NCI-H187 (cell line): ENCODE data around the gene HS6ST1.

Experiments used
- DNase-seq, 2 experiments: peaks; one replicate each; lab custom pipeline; 2025; lab: John Stamatoyannopoulos, UW

Gene HS6ST1

DNA sequence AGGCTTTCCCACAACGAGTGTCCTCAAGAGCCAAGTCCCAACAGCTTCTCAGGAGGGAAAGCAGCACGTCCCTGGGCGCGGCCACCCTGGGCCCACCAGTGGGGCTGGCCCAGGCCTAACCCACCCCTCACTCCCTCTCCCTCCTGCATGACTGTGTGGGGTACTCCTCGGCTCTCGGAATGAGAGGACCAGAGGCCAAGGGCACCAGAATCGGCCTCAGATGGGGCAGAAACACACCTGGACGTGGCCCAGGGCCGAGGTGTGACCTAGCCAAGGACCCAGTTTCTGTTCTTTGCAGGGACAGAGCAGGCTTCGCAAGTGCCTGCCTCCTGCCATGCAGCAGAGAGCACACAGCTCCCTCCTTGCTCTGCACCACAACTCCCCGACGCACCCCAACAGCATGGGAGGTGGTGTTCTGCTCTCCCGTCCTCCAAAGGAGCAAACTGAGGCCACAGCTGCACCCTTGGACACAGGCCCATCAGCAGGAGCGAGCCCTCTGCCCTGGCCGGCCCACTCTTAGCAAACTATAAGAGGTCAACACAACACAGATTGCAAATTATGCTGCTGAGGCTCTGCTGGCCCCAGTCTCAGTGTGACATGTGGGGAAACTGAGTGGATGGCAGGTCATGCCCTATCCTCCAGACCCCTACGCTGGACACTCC, 19.7 kb downstream of the HS6ST1 start:
- DNase-seq, result no peak

DNA sequence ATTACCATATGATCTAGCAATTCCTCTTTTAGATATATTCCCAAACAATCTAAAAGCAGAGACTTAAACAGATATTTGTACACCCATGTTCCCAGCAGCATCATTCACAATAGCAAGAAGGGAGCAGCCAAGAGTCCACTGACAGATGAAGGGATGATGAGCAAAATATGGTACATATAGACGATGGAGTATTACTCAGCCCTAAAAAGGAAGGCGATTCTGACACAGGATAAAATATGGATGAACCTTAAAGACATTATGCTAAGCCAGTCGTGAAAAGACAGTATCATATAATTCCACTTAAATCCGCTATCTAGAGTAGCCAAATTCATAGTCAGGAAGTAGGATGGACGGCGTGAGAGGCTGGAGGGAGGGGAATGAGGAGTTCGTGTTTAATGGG, 20.4 kb downstream of the HS6ST1 start:
- no peak for DNase-seq

DNA sequence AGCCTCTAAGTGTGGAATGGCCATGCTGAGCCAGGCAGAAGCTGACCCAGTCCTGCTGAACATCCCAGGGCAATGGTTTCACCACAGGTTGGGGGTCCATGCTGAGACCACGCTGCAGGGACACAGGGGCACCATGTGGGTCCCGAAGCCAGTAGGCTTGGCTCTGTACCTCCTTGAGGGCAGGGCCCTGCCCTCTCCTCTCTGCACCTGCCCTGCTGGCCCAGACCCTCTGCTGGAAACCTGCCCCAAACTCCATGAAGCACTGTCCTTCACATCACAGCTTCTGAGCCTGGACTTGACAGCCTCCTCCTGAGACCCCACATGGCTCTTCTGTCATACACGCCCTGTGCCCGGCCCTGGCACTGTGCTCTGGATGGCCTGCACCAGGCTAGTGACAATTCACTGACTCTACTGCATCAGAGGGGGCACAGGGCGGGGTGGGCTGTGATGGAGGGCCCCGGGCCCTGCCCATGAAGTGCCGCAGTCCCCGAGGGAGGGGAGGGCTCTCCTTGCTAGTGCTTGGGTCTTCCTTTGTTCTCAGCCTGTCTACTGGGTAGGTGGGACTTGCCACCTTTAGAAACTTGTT, 24.7 kb downstream of the HS6ST1 start:
- no peak for DNase-seq

DNA sequence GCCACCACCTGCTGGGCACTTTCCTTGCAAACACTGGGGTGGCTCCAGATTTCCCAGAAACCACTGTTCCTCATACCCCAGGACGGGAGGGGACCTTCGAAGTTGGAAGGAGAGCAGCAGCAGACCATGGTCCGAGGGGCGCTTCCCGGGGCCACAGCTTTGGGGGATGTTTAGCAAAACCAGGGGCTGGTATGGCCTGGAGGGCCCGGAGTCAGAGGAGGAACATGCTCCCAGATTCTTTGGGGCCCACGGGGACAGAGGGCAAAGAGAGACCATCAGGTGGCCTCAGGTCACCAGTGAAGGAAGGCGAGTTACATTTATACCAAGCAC, 25.3 kb downstream of the HS6ST1 start:
- no peak for DNase-seq

DNA sequence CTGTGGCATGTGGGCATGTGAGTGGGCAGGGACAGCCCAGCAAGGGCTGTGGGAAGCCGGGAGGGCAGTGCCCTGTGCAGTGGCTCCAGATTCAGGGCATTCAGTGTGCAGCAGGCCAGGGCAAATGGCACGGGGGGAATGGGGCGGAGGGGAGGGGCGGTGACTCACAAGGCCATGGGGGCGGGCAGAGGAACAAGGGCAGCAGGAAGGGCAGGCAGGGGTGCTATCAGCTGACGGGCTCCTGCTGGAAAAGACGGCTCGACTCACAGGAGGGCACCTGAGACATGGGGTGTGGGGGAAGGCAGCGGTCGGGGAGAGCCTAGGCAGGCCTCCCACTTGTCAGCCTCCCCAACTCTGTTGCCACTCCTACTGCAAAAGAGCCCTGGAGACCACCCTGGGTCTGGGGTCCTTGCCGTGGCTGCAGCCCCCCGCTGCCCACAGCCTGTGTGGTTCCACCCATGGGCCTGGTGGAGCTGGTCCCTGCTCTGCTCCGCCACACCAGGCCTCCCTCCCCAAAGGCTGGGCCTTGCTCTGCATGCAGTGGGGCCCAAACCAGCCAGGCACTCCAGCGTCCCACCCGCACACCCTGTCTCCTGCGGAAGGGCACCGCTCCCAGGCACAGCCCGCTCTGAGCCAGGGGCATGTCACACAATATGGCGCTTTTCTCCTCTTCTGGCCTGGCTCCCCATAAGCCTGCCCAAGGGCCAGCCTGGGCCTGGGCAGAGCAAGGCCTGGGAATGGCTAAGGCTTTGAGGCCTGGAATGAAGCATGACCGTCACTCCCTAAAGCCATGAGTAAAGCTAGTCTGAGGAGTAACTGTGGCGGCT, 25.9 kb downstream of the HS6ST1 start:
- no peak for DNase-seq

DNA sequence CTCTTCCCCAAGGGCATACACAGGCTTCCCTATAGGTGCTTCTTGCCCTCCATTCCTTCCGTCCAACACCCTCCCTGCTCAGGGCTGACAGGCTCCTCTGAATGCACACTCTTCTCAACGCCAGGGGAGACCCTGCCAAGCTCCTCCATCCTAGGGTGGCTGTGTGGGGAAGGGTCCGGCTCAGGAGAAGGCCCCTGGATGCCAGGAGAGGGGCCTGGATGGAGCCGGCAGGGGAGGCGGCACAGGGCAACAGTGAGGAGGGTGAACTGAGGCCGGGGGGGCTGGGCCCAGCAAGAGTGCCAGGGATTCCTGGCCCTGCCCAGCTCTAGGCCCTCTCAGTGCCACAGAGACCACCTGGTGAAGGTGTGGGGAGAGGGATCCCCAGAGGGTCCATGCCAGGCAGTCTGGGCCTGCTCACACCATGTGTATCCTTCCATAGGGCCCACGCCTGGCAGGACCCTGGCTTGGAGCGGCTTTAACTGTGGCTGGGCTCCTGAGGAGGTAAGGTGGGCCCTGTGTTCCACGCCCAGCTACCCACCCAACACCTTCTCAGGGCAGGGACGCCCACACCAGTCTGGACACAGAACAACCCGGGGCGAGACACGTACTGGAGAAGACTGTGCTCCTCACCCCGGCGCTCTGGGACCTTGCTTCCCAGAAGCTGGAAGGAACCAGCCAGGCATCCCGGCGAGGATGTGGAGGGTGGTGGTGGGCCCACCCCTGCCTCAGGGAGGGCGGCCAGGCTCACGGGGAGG, 26.6 kb downstream of the HS6ST1 start:
- no peak for DNase-seq

DNA sequence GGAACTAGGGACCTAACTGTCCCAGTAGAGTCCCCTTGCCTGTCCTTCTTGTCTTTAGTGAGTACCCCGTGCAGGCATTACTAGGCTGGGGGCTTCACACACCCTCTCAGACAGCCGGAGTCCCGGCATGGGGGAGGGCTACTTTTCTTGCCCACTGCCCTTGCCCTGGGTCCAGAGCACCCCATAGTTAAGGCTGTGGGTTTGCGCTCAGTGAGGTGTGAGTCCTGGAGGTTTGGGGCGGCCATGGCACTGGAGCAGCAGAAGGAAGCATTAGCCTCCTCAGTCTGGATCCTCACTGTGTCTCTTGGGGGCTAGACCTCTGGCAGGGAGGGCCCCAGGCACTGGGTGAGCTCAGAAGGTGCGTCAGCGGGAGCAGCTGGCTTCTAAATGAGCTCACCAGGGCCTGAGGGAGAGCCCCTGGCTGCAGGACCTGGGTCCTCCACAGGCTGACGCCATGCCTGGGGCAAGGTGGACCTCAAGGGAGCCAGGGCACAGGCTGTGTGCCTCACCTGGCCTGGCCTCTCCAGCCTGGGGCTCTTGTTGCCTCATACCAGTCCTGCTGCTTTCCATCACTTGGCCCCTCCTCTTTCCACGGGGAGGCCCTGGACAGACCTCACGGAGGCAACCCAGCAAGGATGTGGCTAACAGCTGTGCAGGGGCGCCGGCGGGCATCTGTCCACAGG, 27.4 kb downstream of the HS6ST1 start:
- DNase-seq, result no peak

DNA sequence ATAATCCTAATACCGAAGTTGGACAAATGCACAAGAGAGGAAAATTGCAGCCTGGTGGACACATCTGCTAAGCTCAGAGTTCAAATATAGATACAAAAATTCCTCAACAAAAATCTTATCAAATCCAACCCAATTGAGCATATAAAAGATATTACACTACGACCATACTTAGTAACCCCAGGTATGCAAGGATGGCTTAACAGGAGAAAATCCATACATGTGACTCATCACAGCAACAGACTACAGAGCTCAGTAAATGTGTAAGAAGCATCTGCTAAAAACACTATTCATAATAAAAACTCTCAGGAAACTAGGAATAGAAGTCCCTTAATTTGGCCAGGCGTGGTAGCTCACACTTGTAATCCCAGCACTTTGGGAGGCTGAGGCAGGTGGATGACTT, 28.3 kb downstream of the HS6ST1 start:
- DNase-seq, result no peak

DNA sequence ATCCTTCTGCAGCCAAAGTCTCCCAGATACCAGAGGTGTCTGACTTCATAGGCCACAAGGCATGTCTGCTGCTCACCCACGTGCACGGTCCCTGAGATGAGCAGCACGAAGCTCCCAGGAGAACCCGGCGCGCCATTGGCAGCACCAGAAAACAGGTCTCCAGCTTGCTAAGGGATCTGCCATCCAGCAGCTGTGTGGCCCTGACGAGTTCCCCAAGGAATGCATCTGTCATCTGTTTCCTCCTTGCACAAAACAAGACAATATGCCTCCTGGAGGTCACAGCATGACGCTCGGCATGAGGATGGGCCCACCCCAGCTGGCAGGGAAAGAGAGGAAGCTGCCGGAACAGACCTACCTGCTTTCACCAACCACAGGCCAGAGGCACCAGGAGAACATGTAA, 29.2 kb downstream of the HS6ST1 start:
- no peak for DNase-seq

DNA sequence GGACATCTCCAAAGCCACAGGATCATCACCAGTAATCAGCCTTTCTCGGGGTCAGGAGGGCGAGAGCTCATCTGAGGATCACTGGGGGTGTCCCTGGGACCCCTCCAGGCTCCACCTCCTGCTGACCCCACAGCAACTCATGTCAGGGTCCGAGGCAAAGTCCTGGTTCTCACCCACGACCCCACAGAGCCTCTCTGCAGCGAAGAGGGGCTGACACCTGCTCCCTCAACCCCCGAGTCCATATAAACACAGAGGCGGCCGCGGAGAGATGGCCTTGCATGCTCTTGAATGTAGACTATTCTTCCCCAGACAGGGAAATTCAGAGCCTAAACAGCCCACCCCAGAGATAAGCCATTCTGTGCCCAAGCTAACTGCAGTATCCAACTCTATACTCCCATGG, 29.9 kb downstream of the HS6ST1 start:
- no peak for DNase-seq

DNA sequence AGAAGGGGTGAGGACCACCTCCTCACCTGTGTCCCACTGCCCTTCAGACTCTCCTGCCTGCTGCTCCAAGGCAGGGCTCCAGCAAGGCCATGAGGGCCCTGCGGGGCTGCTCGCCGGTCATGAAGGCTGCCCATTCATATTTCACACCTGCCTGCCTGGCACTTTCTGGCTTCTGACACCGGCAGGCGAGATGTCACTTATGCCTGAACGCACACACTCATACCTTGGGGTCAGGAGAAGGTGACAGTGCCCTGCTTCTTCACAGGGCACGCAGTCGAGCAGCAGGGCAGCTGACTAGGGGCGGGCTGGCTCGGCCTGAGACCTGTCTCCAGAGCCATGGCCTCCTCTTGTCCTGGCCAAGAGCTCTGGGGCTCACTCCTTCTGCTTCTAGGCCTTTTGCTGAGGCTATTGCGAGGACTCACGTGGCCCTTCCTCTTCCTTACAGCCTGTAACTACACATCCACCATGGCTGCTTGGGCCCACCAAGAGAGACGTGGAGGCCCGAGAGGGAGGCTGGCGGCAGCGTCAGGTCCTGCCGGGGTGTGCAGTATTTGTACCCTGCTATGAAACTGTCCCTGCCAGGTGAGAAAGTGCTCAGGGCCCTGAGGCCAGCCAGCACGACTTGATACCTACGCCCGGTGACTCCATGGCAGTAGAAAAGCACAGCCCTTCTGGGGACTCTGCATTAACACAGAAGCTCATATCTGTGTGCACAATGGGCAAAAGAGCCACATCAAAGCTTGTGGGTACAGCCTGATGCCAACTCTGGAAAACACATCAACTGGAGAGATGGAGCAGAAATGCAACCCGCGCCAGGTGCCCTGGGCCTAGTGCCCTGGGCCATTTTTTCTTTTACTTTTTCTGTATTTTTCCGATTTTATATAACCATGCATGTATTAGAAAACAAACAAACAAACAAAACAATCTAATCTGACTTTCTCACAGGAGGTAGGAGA, 30.6 kb downstream of the HS6ST1 start:
- no peak for DNase-seq

DNA sequence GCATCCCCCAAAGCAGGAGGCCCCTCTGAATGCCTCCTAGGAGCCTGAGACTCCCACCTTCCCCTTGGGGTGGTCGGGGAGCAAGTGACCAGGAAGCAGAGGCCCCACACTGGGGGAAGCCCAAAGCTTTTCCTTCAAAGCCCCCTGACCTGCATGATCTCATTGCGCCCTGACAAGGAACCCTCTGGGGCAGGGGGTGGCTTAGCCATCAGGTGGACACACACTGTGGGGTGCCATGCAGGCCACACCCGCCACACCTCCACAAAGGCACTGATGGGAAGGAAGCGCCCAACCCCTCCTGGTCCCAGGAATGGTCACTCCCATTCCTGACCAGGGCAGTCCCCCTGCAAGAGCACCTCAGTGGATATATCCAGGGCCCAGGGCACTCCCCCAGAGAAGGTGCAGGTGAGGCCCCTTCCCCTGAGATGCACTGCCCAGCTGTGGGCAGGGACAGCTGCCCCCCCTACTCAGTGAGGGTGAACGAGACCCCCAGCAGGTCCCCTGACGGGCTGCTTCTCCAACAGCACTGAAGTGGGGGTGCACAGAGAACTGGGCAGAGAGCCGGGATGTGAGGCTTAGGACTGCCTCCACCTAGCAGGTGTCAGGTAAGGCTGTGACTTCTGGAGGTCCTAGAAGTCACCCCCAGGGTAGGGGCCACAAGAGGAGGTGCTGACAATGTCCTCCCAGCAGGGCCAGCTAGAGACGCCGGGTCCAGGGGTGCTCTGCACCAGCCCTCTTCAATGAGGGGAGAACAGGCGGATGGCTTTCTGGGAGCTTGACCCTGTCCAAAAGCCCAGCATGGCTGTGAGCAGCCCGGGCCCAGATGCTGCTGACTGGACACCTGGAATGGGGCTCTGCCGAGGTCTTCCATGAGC, 31.5 kb downstream of the HS6ST1 start:
- no peak for DNase-seq

DNA sequence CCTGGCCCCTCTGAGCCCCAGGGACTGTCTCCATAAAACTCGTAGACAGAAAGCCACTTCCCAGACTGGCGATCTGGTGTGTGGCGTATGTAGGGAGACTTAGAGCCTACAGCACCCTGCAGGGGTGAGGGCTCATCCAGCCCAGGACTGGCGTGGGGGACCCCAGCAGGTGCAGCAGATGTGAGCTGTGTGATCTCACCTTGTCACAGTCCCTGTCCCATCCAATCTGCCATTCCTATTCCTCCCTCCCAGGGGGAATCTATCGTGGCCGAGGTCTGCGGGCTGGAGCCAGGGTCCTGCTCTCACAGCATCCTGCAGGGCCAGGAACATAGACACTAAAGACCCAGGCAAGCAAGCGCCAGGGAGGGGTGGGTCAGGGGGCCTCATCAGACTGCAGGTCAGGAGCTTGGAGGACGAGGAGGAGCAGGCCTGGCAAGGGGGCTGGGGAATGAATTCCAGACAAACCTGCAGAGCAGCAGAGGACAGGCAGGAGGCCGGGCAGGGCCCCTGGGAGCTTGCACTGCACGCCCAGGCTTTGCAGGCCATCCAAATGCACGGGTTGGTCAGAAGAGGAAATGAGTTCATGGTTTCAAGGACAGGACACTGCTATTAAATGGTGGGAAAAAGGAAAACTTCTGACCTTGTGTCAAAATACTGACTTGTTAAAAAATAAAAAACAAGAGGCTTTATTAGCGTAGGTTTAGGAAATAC, 32.5 kb downstream of the HS6ST1 start:
- DNase-seq, result no peak

DNA sequence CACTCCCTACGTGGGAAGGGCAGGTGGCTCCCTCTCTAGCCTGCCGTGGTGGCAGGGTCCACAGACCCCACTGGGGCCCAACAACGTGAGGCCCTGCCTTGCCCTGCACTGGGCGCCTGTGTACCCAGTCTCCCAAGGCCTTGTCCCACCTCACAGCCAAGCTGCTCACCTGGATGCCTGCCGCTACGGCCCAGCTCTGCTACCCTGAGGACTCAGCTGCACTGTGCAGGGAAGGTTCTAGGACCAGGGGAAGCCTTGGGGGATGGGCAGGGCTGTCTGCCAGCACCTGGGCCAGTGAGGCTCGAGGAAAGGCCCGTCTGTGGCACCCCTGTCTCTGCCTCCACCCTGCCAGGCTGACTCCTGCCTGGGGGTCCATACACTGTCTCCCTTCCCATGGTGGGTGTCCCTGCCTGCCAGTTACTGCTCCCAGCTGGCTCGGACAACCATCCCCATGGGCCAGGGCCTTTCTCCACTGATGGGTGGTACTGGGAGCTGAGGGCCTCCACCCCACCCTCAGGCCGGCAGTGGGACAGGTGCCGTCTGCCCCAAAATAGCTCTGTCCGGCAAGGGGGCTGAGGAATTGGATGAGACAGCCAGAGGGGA, 33.2 kb downstream of the HS6ST1 start:
- DNase-seq, result no peak

DNA sequence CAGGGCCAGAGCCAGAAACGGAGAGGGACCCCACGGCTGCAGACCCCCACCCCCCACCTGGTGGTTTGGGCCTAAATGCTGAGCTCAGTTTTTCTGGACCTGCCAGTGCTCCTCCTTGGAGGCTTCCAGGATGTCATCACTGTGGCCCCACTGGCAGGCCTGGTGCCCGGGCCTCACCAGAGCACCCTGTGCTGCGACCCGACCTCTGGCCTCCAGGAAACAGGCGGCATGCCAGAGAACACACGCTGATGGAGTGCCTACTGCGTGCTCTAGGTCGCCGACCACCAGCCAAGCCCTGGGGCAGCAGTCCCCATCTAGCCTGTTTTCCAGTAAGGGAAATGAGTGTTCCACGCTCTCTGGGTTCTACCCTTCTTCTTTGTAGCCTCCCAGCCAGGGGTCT, 33.8 kb downstream of the HS6ST1 start:
- DNase-seq, result no peak

DNA sequence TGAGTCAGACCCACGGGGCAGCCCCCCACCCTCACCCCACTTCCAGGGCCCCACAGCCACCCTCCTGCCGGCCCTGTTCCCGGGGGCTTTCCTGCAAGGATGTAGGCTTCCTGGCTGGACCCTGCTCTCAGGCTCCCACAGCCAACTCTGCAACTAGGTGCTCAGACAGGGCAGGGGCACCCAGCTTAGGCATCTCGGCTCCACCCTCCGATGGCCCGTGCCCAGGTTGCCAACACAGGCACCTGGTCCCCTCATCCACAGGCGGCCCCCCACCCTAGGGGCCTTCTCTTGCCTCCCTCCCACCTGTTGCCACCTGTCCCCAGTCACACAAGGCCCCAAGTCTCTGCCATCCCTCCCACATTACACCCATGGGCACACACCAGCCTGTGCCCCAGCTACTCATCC, 34.6 kb downstream of the HS6ST1 start:
- no peak for DNase-seq

DNA sequence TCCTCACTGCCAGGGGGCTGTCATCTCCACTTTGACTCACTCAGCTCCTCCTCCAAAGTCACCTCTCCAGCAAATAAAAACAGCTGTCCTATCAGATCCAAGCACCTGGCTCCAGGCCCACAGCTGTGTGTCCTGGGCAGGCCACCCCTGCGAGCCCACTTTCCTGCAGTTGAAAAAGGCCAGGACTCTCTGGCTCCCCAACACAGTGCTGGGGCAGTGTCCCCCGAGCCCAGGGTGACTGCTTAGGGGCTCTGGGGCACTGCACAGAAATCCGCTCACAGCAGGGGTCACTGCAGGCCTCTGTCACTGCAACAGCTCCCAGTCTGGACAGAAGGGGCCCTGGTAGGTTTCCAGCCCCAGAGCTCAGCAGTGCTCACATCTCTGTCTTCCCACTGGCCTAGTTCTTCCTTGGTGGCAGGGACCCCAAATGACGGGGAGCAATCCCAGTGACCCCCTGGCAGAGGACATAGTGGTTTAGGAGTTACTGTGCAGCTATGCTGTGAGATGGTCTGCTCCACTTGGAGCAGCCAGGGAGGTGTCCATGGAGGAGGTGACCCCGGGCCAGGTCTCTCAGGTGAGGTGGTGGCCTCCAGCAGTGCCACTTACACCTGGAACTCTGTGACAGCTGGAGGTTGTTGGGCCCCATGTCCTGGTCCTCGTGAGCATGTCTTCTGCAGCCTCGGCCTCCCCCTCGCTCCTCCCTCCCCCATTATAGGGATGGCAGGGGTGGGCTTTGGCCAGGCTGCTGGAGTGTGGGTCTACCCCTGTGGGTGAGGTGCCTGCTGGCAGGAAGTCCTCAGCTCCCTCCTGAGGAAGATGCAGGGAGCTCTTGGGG, 35.5 kb downstream of the HS6ST1 start:
- DNase-seq, result no peak
